ENCODE data around the gene ANKRD13D.

The ANKRD13D gene

GRCh38 chr11:67285541-67286498 is 3.3 kb upstream of the ANKRD13D start:
- no peak for DNase-seq (ENCODE audit: low read depth)

GRCh38 chr11:67286621-67287333 is 2.3 kb upstream of the ANKRD13D start:
- no peak for DNase-seq (ENCODE audit: low read depth)

DNA sequence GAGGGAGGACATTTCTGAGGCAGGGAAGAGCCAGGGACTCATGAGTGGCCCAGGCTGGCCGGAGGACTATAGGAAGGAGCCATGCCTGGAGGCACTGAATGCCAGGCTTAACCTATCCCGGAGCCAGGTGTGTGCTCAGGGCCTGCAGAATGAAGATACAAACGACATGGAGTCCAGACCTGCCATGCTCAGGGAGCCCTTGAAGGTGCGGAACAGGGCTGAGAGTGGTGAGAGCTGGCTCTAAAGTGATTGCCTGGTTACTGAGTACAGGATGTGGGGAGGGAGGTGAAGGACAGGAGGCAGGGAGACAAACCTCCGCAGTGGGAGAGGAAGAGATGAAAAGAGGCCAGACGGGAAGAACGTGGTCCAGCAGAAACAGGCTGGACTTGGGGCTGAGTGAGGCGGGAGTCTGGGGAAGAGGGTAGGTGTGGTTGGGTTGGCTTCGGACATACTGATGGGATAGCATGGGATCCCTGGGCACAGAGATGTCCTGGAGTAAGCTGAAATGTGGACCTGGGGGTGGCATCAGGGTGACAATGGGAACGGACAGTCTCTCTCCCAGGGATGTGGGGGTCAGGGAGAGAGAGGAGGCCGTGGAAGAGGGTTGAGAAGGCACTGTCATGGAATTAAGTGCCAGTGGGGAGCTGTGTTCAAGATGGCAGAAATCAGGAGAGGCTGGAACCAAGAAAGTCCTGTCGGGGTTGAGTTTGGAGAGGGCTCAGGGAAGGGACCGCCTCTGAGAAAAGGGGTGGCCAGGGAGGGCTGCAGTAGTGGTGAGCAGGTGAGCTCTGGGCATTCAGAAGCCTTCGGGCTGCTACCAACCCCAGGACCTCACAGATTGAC is 1.5 kb upstream of the ANKRD13D start:
- DNase-seq (ENCODE audit: low read depth): no peak

- no peak for DNase-seq (ENCODE audit: low read depth)
Observed at GRCh38 chr11:67288198-67288451, 978 bp upstream of the ANKRD13D start.

GRCh38 chr11:67288452-67289225 is 464 bp upstream of the ANKRD13D start:
- peak; percentile 45 for DNase-seq (ENCODE audit: low read depth)

DNA sequence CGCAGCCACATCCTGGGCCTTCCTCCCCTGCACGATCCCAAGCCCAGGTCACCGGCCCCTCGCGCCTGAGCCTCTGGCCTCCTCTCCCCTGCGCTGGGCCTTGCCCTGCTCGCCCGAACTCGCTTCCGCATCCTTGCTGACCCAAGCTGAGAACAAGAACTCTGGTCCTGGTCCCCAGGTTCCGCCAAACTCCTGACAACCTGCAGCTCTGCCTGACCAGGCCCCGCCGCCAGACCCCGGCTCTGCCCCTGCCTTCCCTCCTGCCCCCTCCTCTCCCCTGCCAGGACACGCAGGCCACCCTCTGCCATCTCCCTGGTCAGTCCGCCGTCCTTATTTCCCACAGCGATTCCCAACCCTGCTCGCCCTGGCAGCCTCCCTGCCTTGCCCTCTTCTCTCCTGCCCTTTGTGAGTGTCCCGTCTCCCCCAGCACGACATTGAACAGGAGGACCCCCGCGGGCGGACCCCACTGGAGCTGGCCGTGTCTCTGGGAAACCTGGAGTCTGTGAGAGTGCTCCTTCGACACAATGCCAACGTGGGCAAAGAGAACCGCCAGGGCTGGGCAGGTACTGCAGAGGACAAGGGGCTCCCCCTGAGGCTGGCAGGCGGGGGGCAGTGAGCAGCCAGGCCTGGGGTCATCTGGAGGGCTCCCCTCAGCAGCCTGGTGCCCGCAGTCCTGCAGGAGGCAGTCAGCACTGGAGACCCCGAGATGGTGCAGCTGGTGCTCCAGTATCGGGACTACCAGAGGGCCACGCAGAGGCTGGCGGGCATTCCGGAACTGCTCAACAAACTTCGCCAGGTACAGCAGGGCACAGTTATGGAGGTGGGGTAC is 762 bp downstream of the ANKRD13D start:
- DNase-seq (ENCODE audit: low read depth): no peak

DNA sequence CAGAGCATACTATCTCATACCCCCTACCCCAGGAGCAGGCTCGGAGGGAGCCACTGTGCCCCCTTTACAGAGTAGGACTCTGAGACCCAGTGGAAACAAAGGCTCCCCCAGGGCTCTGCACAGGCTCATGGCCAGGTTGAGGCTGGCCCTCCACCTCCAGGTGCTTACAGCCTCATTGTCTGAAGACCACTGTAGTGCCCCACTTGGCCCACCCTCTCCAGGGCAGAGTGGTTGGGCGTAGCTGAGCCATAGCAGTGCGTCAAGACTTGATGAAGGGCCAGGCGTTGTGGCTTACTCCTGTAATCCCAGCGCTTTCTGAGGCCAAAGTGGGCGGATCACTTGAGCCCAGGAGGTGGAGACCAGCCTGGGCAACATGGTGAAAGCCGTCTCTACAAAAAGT is 1.7 kb downstream of the ANKRD13D start:
- DNase-seq (ENCODE audit: low read depth): peak; percentile 45

- DNase-seq (ENCODE audit: low read depth): no peak
Observed at GRCh38 chr11:67291481-67292381, 2.6 kb downstream of the ANKRD13D start.

- no peak for DNase-seq (ENCODE audit: low read depth)
Observed at GRCh38 chr11:67292671-67293070, 3.6 kb downstream of the ANKRD13D start.

DNA sequence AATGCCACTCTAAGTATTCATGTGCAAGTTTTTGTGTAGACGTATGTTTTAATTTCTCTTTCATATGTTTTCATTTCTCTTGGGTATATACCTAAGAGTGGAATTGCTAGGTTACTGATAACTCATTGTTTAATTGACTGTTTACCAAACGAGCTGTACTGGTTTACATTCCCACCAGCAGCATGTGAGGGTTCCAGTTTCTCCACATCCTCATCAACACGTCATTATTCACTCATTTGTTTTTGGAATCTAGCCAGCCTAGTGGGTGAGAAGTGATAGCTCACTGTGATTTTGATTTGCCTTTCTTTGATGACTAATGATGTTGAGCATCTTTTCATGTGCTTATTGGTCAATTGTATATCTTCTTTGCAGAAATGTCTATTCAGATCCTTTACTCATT is 4.0 kb downstream of the ANKRD13D start:
- DNase-seq (ENCODE audit: low read depth): peak; percentile 26

DNA sequence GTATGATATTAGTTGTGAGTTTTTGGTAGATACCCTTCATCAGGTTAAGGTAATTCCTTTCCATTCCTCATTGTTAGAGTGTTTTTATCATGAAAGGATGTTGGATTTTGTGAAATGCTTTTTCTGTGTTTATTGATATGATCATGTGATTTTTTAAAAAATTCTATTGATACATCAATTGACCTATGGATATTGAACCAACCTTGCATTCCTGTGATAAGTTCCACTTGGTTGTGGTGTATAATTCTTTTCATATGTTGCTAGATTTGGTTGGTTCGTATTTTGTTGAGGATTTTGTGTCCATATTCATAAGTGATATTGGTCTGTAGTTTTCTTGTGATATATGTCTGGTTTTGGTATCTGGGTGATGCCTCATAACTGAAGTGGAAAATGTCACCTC is 6.7 kb downstream of the ANKRD13D start:
- DNase-seq (ENCODE audit: low read depth): no peak

DNA sequence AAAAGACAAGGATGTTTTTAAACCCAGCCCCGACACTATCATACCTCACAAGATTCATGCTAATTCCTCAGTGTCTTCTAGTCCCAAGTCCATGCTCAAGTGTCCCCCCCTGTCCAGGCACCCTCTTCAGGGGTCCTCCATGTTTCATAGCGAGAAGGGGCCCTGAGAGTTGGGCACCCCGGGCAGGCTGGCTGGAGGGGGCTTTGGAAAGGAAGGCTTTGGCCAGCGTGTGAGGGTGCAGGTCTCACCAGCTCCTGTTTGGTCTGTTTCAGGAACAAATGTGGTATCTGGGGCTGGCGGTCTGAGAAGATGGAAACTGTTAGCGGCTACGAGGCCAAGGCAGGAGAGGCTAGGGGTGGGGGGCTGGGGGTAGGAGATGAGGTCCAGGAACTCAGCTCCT is 9.7 kb downstream of the ANKRD13D start:
- DNase-seq (ENCODE audit: low read depth): no peak

- DNase-seq (ENCODE audit: low read depth): no peak
Observed at GRCh38 chr11:67299471-67300191, 10.5 kb downstream of the ANKRD13D start.

GRCh38 chr11:67300256-67300755 is 11.2 kb downstream of the ANKRD13D start:
- DNase-seq (ENCODE audit: low read depth): no peak

GRCh38 chr11:67300756-67301312 is 11.7 kb downstream of the ANKRD13D start:
- DNase-seq (ENCODE audit: low read depth): no peak

GRCh38 chr11:67301313-67301921 is 12.3 kb downstream of the ANKRD13D start:
- no peak for DNase-seq (ENCODE audit: low read depth)

- DNase-seq (ENCODE audit: low read depth): no peak
Observed at GRCh38 chr11:67301951-67302516, 12.9 kb downstream of the ANKRD13D start.
